SK-N-SH (cell line): Measurements from ENCODE around the gene BUD23. TPM values are rescaled to one million over a fixed set of nuclear protein-coding genes. Genes with fewer than 3 reads are reported as not detected.
"Not testable (repeated sequence)": the region's sequence is repeated elsewhere in the genome, so short reads cannot be mapped to it uniquely, and the experiment has no call there.

Experiments
- CTCF ChIA-PET: fragments of 300-600, 350-600 bp; formaldehyde crosslinking; extraction: SDS; loops from one replicate; lab custom pipeline; 2021; lab: Yijun Ruan, JAX
- POLR2A ChIA-PET: fragments of 350-600 bp; sonication (Branson Sonifier 250); formaldehyde crosslinking; extraction: SDS; loops from one replicate; lab custom pipeline; 2020; ENCODE audit warnings: antibody characterized with exemption, inconsistent platforms; lab: Yijun Ruan, JAX
- DNase-seq: peaks from one replicate; pipeline ENCODE4 v3.0.0; 2012
- H2AFZ ChIP-seq: fragments of 200-600 bp; sonication (generic); 2 replicates; pipeline ENCODE4 v1.8.1; 2016; ENCODE audit warnings: antibody characterized with exemption, mild to moderate bottlenecking, low read depth
- H3F3A ChIP-seq: fragments of 200-600 bp; sonication (generic); replicated peaks from 2 replicates; pipeline ENCODE3; 2016; ENCODE audit warnings: antibody characterized with exemption, mild to moderate bottlenecking; ENCODE audit not compliant: insufficient read depth
- H3K27ac ChIP-seq, 2 experiments: fragments of 200-500 bp in 1 of 2; fragments of 200-600 bp in 1 of 2; sonication (Bioruptor generic) in 1 of 2; sonication (generic), shearing (Covaris generic) in 1 of 2; 2 replicates each; pipeline versions ENCODE4 v1.5.1 to v1.6.1; 2014 to 2016; ENCODE audit warnings: low read depth in 2 of 2, inconsistent platforms in 1 of 2, low read length in 1 of 2, mild to moderate bottlenecking in 1 of 2, mixed read lengths in 1 of 2
- H3K27me3 ChIP-seq: fragments of 200-600 bp; sonication (generic), shearing (Covaris generic); 2 replicates; pipeline ENCODE4 v1.6.1; 2016; ENCODE audit warnings: mixed run types; ENCODE audit not compliant: insufficient read depth
- H3K36me3 ChIP-seq, 2 experiments: fragments of 200-500 bp in 1 of 2; fragments of 200-600 bp in 1 of 2; sonication (Bioruptor generic) in 1 of 2; sonication (generic) in 1 of 2; replicated peaks in 1 of 2; 2 replicates each; pipeline versions ENCODE3 to v1.5.1; 2014 to 2016; ENCODE audit warnings: low read length in 1 of 2, mild to moderate bottlenecking in 1 of 2; ENCODE audit not compliant: insufficient read depth in 2 of 2, control insufficient read depth in 1 of 2
- H3K4me1 ChIP-seq, 2 experiments: fragments of 200-500 bp in 1 of 2; fragments of 200-600 bp in 1 of 2; sonication (Bioruptor generic) in 1 of 2; sonication (generic), shearing (Covaris generic) in 1 of 2; 2 replicates each; pipeline versions ENCODE4 v1.5.1 to v1.6.1; 2014 to 2016; ENCODE audit warnings: low read depth in 1 of 2, low read length in 1 of 2, mixed run types in 1 of 2; ENCODE audit not compliant: insufficient read depth in 2 of 2, control insufficient read depth in 1 of 2
- H3K4me2 ChIP-seq: fragments of 200-600 bp; sonication (generic), shearing (Covaris generic); 2 replicates; pipeline ENCODE4 v1.6.1; 2017; ENCODE audit warnings: mixed run types
- H3K4me3 ChIP-seq, 2 experiments: fragments of 200-500 bp in 1 of 2; fragments of 200-600 bp in 1 of 2; sonication (Bioruptor generic) in 1 of 2; sonication (generic), shearing (Covaris generic) in 1 of 2; 2 replicates each; pipeline versions ENCODE4 v1.5.1 to v1.8.1; 2014 to 2016; ENCODE audit warnings: low read depth in 2 of 2, inconsistent platforms in 1 of 2, low read length in 1 of 2, mild to moderate bottlenecking in 1 of 2, mixed read lengths in 1 of 2, moderate library complexity in 1 of 2
- H3K79me2 ChIP-seq: fragments of 200-600 bp; sonication (generic); 2 replicates; pipeline ENCODE4 v1.8.1; 2017; ENCODE audit warnings: mild to moderate bottlenecking; ENCODE audit not compliant: insufficient read depth
- H3K9ac ChIP-seq: fragments of 200-600 bp; sonication (generic); 2 replicates; pipeline ENCODE4 v1.6.1; 2017; ENCODE audit warnings: mixed run types
- H3K9me2 ChIP-seq: fragments of 200-600 bp; sonication (generic); 2 replicates; pipeline ENCODE4 v1.6.1; 2017; ENCODE audit warnings: mixed run types
- H3K9me3 ChIP-seq: fragments of 200-600 bp; sonication (generic); 2 replicates; pipeline ENCODE4 v1.6.1; 2017; ENCODE audit warnings: mixed run types, mild to moderate bottlenecking, moderate library complexity
- H4K20me1 ChIP-seq: fragments of 200-600 bp; sonication (generic); 2 replicates; pipeline ENCODE4 v1.6.1; 2017; ENCODE audit warnings: mild to moderate bottlenecking, mixed run types; ENCODE audit not compliant: insufficient read depth
- ELF1 ChIP-seq: IDR thresholded peaks from 2 replicates; pipeline ENCODE4 v1.4.0; 2012
- FOSL2 ChIP-seq: IDR thresholded peaks from 2 replicates; pipeline ENCODE4 v1.4.0; 2012; ENCODE audit warnings: low read depth, mild to moderate bottlenecking, moderate library complexity, borderline replicate concordance
- FOXJ3 ChIP-seq: sonication (generic); formaldehyde crosslinking; IDR thresholded peaks from 2 replicates; pipeline ENCODE4 v1.5.1; 2020; ENCODE audit warnings: mild to moderate bottlenecking, missing genetic modification reagents
- FOXM1 ChIP-seq: IDR thresholded peaks from 2 replicates; pipeline ENCODE4 v1.4.0; 2012; ENCODE audit warnings: low read depth, mild to moderate bottlenecking
- GATA2 ChIP-seq: sonication (generic); formaldehyde crosslinking; IDR thresholded peaks from 2 replicates; pipeline ENCODE4 v1.5.0; 2020; ENCODE audit warnings: mild to moderate bottlenecking, missing genetic modification reagents
- JUND ChIP-seq: IDR thresholded peaks from 2 replicates; pipeline ENCODE4 v1.4.0; 2012
- MEF2A ChIP-seq: IDR thresholded peaks from 2 replicates; pipeline ENCODE4 v1.4.0; 2012; ENCODE audit warnings: low read depth, borderline replicate concordance
- MXI1 ChIP-seq: IDR thresholded peaks from 2 replicates; pipeline ENCODE4 v1.6.1; 2012; ENCODE audit warnings: mild to moderate bottlenecking, low read depth, low read length, improper control_type of control experiment
- NFIC ChIP-seq: IDR thresholded peaks from 2 replicates; pipeline ENCODE4 v1.4.0; 2012; ENCODE audit warnings: borderline replicate concordance
- PBX3 ChIP-seq: IDR thresholded peaks from 2 replicates; pipeline ENCODE4; 2012
- RCOR1 ChIP-seq: fragments of 150-350 bp; IDR thresholded peaks from 2 replicates; pipeline ENCODE4 v1.6.1; 2017; ENCODE audit warnings: antibody characterized with exemption, low read length
- RXRA ChIP-seq: IDR thresholded peaks from 2 replicates; pipeline ENCODE4 v1.4.0; 2012; ENCODE audit warnings: low read depth, mild to moderate bottlenecking, borderline replicate concordance
- SIN3A ChIP-seq: IDR thresholded peaks from 2 replicates; pipeline ENCODE4 v1.6.1; 2012; ENCODE audit warnings: low read depth, mild to moderate bottlenecking, low read length, moderate library complexity, borderline replicate concordance
- SMC3 ChIP-seq: IDR thresholded peaks from 2 replicates; pipeline ENCODE4 v1.6.1; 2012; ENCODE audit warnings: low read depth, low read length, improper control_type of control experiment
- TAF1 ChIP-seq: IDR thresholded peaks from 2 replicates; pipeline ENCODE4 v1.6.1; 2012; ENCODE audit warnings: low read depth, mild to moderate bottlenecking, low read length, moderate library complexity, borderline replicate concordance
- TCF12 ChIP-seq: IDR thresholded peaks from 2 replicates; pipeline ENCODE4 v1.4.0; 2012
- TEAD4 ChIP-seq: IDR thresholded peaks from 2 replicates; pipeline ENCODE4 v1.4.0; 2012; ENCODE audit warnings: mild to moderate bottlenecking, borderline replicate concordance; ENCODE audit not compliant: insufficient read depth
- WGBS: methylation state at CpG from one replicate; pipeline ENCODE4 v1.1.6; 2017; ENCODE audit warnings: low lambda C conversion rate; 5-methylcytosine and 5-hydroxymethylcytosine counted together
- polyA plus RNA-seq, 3 experiments: library from polyadenylated mRNA; depleted of rRNA; stranded (reverse); fragments of >200 nt; gene quantifications; 2 replicates each; pipeline ENCODE4 v1.2.3, GENCODE V29; 2012
- TF ChIP-seq, protein P1 (sequence below): IDR thresholded peaks from 2 replicates; pipeline ENCODE4 v1.4.0; 2012; ENCODE audit warnings: low read depth
- TF ChIP-seq, protein P2 (sequence below): IDR thresholded peaks from 2 replicates; pipeline ENCODE4 v1.4.0; 2012; ENCODE audit warnings: low read depth, borderline replicate concordance

BUD23 gene
- polyA plus RNA-seq, 1 of the 3 experiments (the other 2 are of a cell fraction): 206 TPM

- WGBS: 98% methylated on average over 15 of the region's 15 CpGs
- no peak overlapping the region for H3K4me3 ChIP-seq
- H2AFZ ChIP-seq: no peak overlapping the region
- no peaks in the 10 kb centered on the region for H3F3A ChIP-seq
- no peaks in the 10 kb centered on the region for H3K9me3 ChIP-seq
- H3K27me3 ChIP-seq: no peaks in the 10 kb centered on the region
- no peaks in the 10 kb centered on the region for H4K20me1 ChIP-seq
- no peak for DNase-seq
- H3K79me2 ChIP-seq: 0 out of 2 replicates have a peak, but pooled peaks cover 4% of the 10 kb centered on the region
- no peaks in the 10 kb centered on the region for H3K9me2 ChIP-seq
- H3K4me2 ChIP-seq: no peak overlapping the region
- no peak for TF ChIP-seq MEF2A
- H3K36me3 ChIP-seq: peaks cover 0 to 2% of the 10 kb centered on the region in 2 experiments
- ChIA-PET CTCF (interaction anchor here (0.8 to 5.7 kb wide), 4 partner anchors 29 to 65 kb away, joined by 3 to 30 read pairs (median 17); no protein-coding TSS in a partner anchor), POLR2A (no interaction called here)
- H3K4me1 ChIP-seq: peaks cover 0 to 8% of the 10 kb centered on the region in 2 experiments; a peak in 1 of 4 replicates
- H3K27ac ChIP-seq: no peak overlapping the region
- H3K9ac ChIP-seq: no peak overlapping the region
Measured at GRCh38 chr7:73671857-73672445, 11.4 kb upstream of the BUD23 start.

DNA sequence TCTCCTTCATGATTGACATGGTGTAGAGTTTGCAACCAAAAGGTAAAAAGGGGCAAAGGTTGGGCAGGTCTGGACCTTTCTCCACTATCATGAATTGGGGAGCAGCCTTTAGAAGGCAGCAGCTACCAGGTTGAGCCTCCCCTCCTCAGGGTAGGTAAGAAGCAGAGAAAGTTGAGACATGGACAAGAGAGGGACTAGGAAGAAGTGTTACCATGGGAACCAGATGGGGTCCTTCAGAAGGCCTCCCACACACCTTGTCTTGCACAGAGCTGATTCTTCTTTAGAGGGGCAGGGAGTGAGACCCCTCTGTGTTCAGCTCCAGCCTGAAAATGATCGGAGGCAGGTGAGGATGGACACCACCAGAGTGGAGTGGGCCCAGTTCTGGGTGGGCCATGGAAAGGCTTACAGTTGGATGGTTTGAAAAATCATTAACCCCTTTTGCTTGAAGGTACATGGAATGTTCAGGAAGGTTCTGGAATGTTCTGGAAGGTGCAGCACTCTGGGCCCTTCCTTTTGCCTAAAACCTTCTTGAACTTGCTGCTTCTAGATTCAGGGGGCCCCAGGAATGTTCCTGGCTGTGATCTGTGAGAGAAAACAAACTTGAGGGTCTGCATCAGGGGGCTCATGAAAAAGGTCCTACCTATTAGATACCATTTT is 8.8 kb upstream of the BUD23 start:
- H3K9me3 ChIP-seq: no peaks in the 10 kb centered on the region
- peaks cover 5 to 18% of the 10 kb centered on the region in 2 experiments for H3K36me3 ChIP-seq
- ChIA-PET POLR2A (interaction anchor here (0.5 kb wide), 1 partner anchor 18 kb away, joined by 3 read pairs; no protein-coding TSS in a partner anchor), CTCF (interaction anchor here (0.8 to 4.1 kb wide), 6 partner anchors 22 to 180 kb away, joined by 3 to 26 read pairs (median 4); no protein-coding TSS in a partner anchor)
- H3K4me2 ChIP-seq: no peak overlapping the region
- TF ChIP-seq NFIC (no peak), TCF12 (no peak), MEF2A (no peak), TEAD4 (no peak), SMC3 (no peak), JUND (no peak), FOXM1 (no peak), PBX3 (no peak), TAF1 (no peak), RXRA (no peak), GATA2 (CRISPR knock-in tag) (no peak), FOSL2 (no peak), MXI1 (no peak), SIN3A (no peak), FOXJ3 (CRISPR knock-in tag) (no peak), ELF1 (no peak), RCOR1 (no peak)
- TF ChIP-seq, protein P1, sequence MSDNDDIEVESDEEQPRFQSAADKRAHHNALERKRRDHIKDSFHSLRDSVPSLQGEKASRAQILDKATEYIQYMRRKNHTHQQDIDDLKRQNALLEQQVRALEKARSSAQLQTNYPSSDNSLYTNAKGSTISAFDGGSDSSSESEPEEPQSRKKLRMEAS: no peak
- TF ChIP-seq, protein P2, sequence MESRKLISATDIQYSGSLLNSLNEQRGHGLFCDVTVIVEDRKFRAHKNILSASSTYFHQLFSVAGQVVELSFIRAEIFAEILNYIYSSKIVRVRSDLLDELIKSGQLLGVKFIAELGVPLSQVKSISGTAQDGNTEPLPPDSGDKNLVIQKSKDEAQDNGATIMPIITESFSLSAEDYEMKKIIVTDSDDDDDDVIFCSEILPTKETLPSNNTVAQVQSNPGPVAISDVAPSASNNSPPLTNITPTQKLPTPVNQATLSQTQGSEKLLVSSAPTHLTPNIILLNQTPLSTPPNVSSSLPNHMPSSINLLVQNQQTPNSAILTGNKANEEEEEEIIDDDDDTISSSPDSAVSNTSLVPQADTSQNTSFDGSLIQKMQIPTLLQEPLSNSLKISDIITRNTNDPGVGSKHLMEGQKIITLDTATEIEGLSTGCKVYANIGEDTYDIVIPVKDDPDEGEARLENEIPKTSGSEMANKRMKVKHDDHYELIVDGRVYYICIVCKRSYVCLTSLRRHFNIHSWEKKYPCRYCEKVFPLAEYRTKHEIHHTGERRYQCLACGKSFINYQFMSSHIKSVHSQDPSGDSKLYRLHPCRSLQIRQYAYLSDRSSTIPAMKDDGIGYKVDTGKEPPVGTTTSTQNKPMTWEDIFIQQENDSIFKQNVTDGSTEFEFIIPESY: no peak
- peaks cover 16% of the 10 kb centered on the region; the same call in 1 of the 2 replicates for H3K79me2 ChIP-seq
- H3K9ac ChIP-seq: no peak overlapping the region
- no peak overlapping the region for H3K4me3 ChIP-seq
- H3K9me2 ChIP-seq: no peaks in the 10 kb centered on the region
- H4K20me1 ChIP-seq: no peaks in the 10 kb centered on the region
- no peak overlapping the region for H3K27ac ChIP-seq
- H3K4me1 ChIP-seq: no peaks in the 10 kb centered on the region; a peak in 1 of 4 replicates
- 86% methylated on average over 1 of the region's 1 CpG for WGBS
- no peak for DNase-seq
- H3K27me3 ChIP-seq: no peaks in the 10 kb centered on the region
- H2AFZ ChIP-seq: no peak overlapping the region
- H3F3A ChIP-seq: no peaks in the 10 kb centered on the region

GRCh38 chr7:73676062-73676461 is 7.3 kb upstream of the BUD23 start:
- Histone ChIP-seq H3K79me2 (peaks cover 31% of the 10 kb centered on the region), H3K36me3 (peaks cover 9 to 27% of the 10 kb centered on the region in 2 experiments)
- H3K4me1 ChIP-seq, H3K9ac ChIP-seq, H3F3A ChIP-seq, H3K9me3 ChIP-seq, H2AFZ ChIP-seq, H3K27ac ChIP-seq, H3K27me3 ChIP-seq, POLR2A ChIA-PET, H3K9me2 ChIP-seq, H4K20me1 ChIP-seq, H3K4me2 ChIP-seq, DNase-seq, H3K4me3 ChIP-seq: not testable (repeated sequence)
- CTCF ChIA-PET: interaction anchor here (0.8 to 4.1 kb wide), 6 partner anchors 8 to 70 kb away, joined by 3 to 26 read pairs (median 8); partner anchors contain the start of gene VPS37D
- 97% methylated on average over 9 of the region's 9 CpGs for WGBS
